K562 (cell line): ENCODE results near the gene KITLG. TPM values are rescaled to one million over a fixed set of nuclear protein-coding genes. Genes with fewer than 3 reads are reported as not detected.

ENCODE experiments used
- ATAC-seq: fragments of 200-7000 bp; cut with Tn5 transposase; 3 replicates; pipeline ENCODE4 v1.9.1; 2020; ENCODE audit warnings: moderate library complexity
- BruUV-seq: library from RNA; stranded (reverse); fragments of 400-500 nt; replicated peaks from 2 replicates; lab custom pipeline; 2021; lab: Mats Ljungman, UMichigan
- CTCF ChIA-PET: fragments of 300-600 bp; formaldehyde crosslinking; extraction: SDS; loops from one replicate; lab custom pipeline; 2021; ENCODE audit warnings: low intra/inter-chr PET ratio; lab: Yijun Ruan, JAX
- POLR2A ChIA-PET: fragments of 300-600, 350-650 bp; sonication (Branson Sonifier 250); formaldehyde crosslinking; extraction: SDS; loops from one replicate; lab custom pipeline; 2021; ENCODE audit warnings: antibody characterized with exemption, inconsistent platforms; lab: Yijun Ruan, JAX
- DNase-seq, 4 experiments: peaks; one replicate each; pipeline versions ENCODE4 v3.0.0 to v3.0.0-alpha.2; 2011 to 2018; ENCODE audit warnings: low spot score in 3 of 4, mixed read lengths in 3 of 4; ENCODE audit errors: extremely low read depth in 1 of 4
- FAIRE-seq: peaks from 2 replicates; lab custom pipeline; 2011; peaks lifted over from hg19 to GRCh38; lab: Jason Lieb, UNC
- H2AFZ ChIP-seq: 2 replicates; pipeline ENCODE4 v1.6.0; 2011; ENCODE audit warnings: low read depth, low read length, control low read depth, inconsistent platforms
- H3K27ac ChIP-seq: fragments of 200-600 bp; 3 replicates; pipeline ENCODE4 v1.8.0; 2011; ENCODE audit warnings: low read depth, mild to moderate bottlenecking, control low read depth, inconsistent platforms, low read length, moderate library complexity, mixed read lengths; ENCODE audit errors: extremely low read depth
- H3K27me3 ChIP-seq, 2 experiments: fragments of 300-600 bp in 1 of 2; 2 replicates in 1 of 2; 3 replicates in 1 of 2; pipeline versions ENCODE4 v1.6.0 to v1.8.0; 2011; ENCODE audit warnings: inconsistent platforms in 2 of 2, low read length in 2 of 2, mild to moderate bottlenecking in 1 of 2, mixed read lengths in 1 of 2, moderate library complexity in 1 of 2; ENCODE audit not compliant: control insufficient read depth in 2 of 2, insufficient read depth in 2 of 2
- H3K36me3 ChIP-seq: fragments of 300-600 bp; 3 replicates; pipeline ENCODE4 v1.8.0; 2011; ENCODE audit warnings: mild to moderate bottlenecking, low read length, inconsistent platforms; ENCODE audit not compliant: control insufficient read depth, insufficient read depth
- H3K4me1 ChIP-seq, 2 experiments: fragments of 200-600 bp in 1 of 2; replicated peaks in 1 of 2; 2 replicates in 1 of 2; 3 replicates in 1 of 2; pipeline versions ENCODE4 v1.5.1 to v1.8.0; 2011; ENCODE audit warnings: inconsistent platforms in 2 of 2, low read length in 2 of 2, mild to moderate bottlenecking in 1 of 2, mixed read lengths in 1 of 2, moderate library complexity in 1 of 2; ENCODE audit not compliant: control insufficient read depth in 2 of 2, insufficient read depth in 2 of 2
- H3K4me2 ChIP-seq: 2 replicates; pipeline ENCODE4 v1.6.1; 2011; ENCODE audit warnings: low read length, control low read depth, inconsistent platforms, mixed read lengths; ENCODE audit not compliant: insufficient read depth
- H3K4me3 ChIP-seq: fragments of 200-600 bp; sonication (generic), shearing (Covaris generic); 2 replicates; pipeline ENCODE4 v1.5.1; 2016; ENCODE audit warnings: control low read depth, inconsistent platforms
- H3K79me2 ChIP-seq: fragments of 200-600 bp; 3 replicates; pipeline ENCODE4 v1.8.0; 2011; ENCODE audit warnings: low read length, inconsistent platforms; ENCODE audit not compliant: control insufficient read depth, insufficient read depth
- H3K9ac ChIP-seq, 2 experiments: 2 replicates each; pipeline versions ENCODE4 v1.6.0 to v1.6.1; 2011; ENCODE audit warnings: low read depth in 2 of 2, low read length in 2 of 2, control low read depth in 1 of 2, inconsistent platforms in 1 of 2, mild to moderate bottlenecking in 1 of 2, mixed read lengths in 1 of 2; ENCODE audit not compliant: insufficient read depth in 1 of 2
- H3K9me1 ChIP-seq: one replicate; pipeline ENCODE4 v1.6.0; 2011; ENCODE audit warnings: inconsistent platforms, mild to moderate bottlenecking, low read length, moderate library complexity; ENCODE audit not compliant: control insufficient read depth, insufficient read depth
- H3K9me3 ChIP-seq: replicated peaks from 2 replicates; pipeline ENCODE4 v1.5.1; 2011; ENCODE audit warnings: low read depth, low read length, inconsistent platforms; ENCODE audit not compliant: control insufficient read depth, insufficient read depth
- H4K20me1 ChIP-seq: replicated peaks from 2 replicates; pipeline ENCODE4 v1.6.1; 2011; ENCODE audit warnings: low read length, inconsistent platforms, mixed read lengths; ENCODE audit not compliant: control insufficient read depth, insufficient read depth
- HIVEP1 ChIP-seq: fragments of 250-450 bp; sonication (Bioruptor Pico); IDR thresholded peaks from 2 replicates; pipeline ENCODE4 v1.4.0; 2020; ENCODE audit warnings: mild to moderate bottlenecking
- HSF4 ChIP-seq: fragments of 250-450 bp; sonication (Bioruptor Pico); IDR thresholded peaks from 2 replicates; pipeline ENCODE4 v2.1.2; 2022; ENCODE audit warnings: mild to moderate bottlenecking, moderate library complexity, borderline replicate concordance
- KDM4B ChIP-seq, 2 experiments: fragments of 450-650 bp in 1 of 2; sonication (generic) in 1 of 2; IDR thresholded peaks; 2 replicates each; pipeline ENCODE4 v1.6.1; 2016 to 2017; ENCODE audit warnings: borderline replicate concordance in 2 of 2, antibody characterized with exemption in 1 of 2, low read depth in 1 of 2, mild to moderate bottlenecking in 1 of 2
- KLF16 ChIP-seq: IDR thresholded peaks from 2 replicates; pipeline ENCODE4 v1.6.1; 2016; ENCODE audit warnings: antibody characterized with exemption
- LCOR ChIP-seq: sonication (generic); formaldehyde crosslinking; IDR thresholded peaks from 2 replicates; pipeline ENCODE4 v1.8.0; 2022; ENCODE audit warnings: mild to moderate bottlenecking, missing genetic modification reagents
- MED1 ChIP-seq: sonication (generic); formaldehyde crosslinking; IDR thresholded peaks from 2 replicates; pipeline ENCODE4 v1.8.1; 2023; ENCODE audit warnings: missing genetic modification reagents, borderline replicate concordance
- MTA1 ChIP-seq: fragments of 450-650 bp; IDR thresholded peaks from 2 replicates; pipeline ENCODE4 v1.6.1; 2017; ENCODE audit warnings: borderline replicate concordance
- MYC ChIP-seq, 2 experiments: fragments of 250-450 bp in 1 of 2; sonication (Bioruptor Pico) in 1 of 2; IDR thresholded peaks; 2 replicates each; pipeline versions ENCODE4 v1.5.1 to v1.6.1; 2012 to 2021; ENCODE audit warnings: low read depth in 2 of 2, borderline replicate concordance in 1 of 2, improper control_type of control experiment in 1 of 2, low read length in 1 of 2, mild to moderate bottlenecking in 1 of 2, moderate library complexity in 1 of 2
- NR4A1 ChIP-seq, 2 experiments: fragments of 250-450 bp in 1 of 2; fragments of 450-650 bp in 1 of 2; sonication (Bioruptor Pico) in 1 of 2; IDR thresholded peaks; 2 replicates each; pipeline versions ENCODE4 v1.4.0 to v1.6.1; 2016 to 2020; ENCODE audit warnings: mild to moderate bottlenecking in 2 of 2, missing compliant biosample characterization in 1 of 2, missing genetic modification characterization in 1 of 2, moderate library complexity in 1 of 2
- ZNF354B ChIP-seq: fragments of 250-450 bp; sonication (Bioruptor Pico); IDR thresholded peaks from 2 replicates; pipeline ENCODE4 v1.4.0; 2020
- ZNF830 ChIP-seq: fragments of 250-450 bp; sonication (Bioruptor Pico); IDR thresholded peaks from 2 replicates; pipeline ENCODE4 v1.5.0; 2021; ENCODE audit warnings: mild to moderate bottlenecking
- WGBS: fragments of 100-300 bp; shearing (Covaris generic); methylation state at CpG from one replicate; pipeline ENCODE4 v1.1.6; 2016; ENCODE audit warnings: low coverage, mixed read lengths; ENCODE audit not compliant: insufficient coverage; ENCODE audit errors: missing lambda C conversion rate; 5-methylcytosine and 5-hydroxymethylcytosine counted together
- in situ Hi-C: fragments of 300-500 bp; cut with MboI; formaldehyde crosslinking; loops from 4 replicates; pipeline ENCODE4 v1.15.0; 2018; ENCODE audit warnings: inconsistent platforms, mixed read lengths
- intact Hi-C: fragments of 100-400 bp; cut with micrococcal nuclease; formaldehyde crosslinking; loops from 2 replicates; pipeline ENCODE4 v1.14.2; 2022
- polyA plus RNA-seq, 8 experiments: library from polyadenylated mRNA; depleted of rRNA in 4 of 8; stranded (reverse) in 5 of 8; unstranded in 3 of 8; fragments of >200 nt; fragmentation: Nextera tagmentation in 2 of 8; fragmentation: Illumina TruSeq in 1 of 8; extraction: Ambion mirVana in 2 of 8; extraction: Trizol in 1 of 8; gene quantifications; 2 replicates each; pipeline versions ENCODE4 v1.2.1 to v1.2.3, GENCODE V29; 2011 to 2014; ENCODE audit warnings: inconsistent platforms in 1 of 8, missing spikeins in 1 of 8
- total RNA-seq, 7 experiments: library from RNA; depleted of rRNA in 6 of 7; stranded (reverse); fragments of >200 nt in 6 of 7; fragmentation: Illumina TruSeq in 2 of 7; extraction: Trizol in 2 of 7; gene quantifications; 2 replicates each; pipeline versions ENCODE4 v1.2.1 to v1.2.3, GENCODE V29; 2011 to 2021; ENCODE audit warnings: low replicate concordance in 1 of 7
- TF ChIP-seq, protein P1 (sequence below): fragments of 450-650 bp; formaldehyde crosslinking; IDR thresholded peaks from 2 replicates; pipeline ENCODE4 v1.4.0; 2020; ENCODE audit warnings: mild to moderate bottlenecking, mixed read lengths
- TF ChIP-seq, protein P2 (sequence below), 2 experiments: fragments of 450-650 bp; formaldehyde crosslinking in 1 of 2; IDR thresholded peaks; 2 replicates each; pipeline versions ENCODE4 v1.4.0 to v1.6.1; 2014 to 2020; ENCODE audit warnings: mild to moderate bottlenecking in 2 of 2, borderline replicate concordance in 1 of 2, low read depth in 1 of 2

The KITLG gene
- total and polyA plus RNA-seq, 9 of the 15 experiments (the other 6 are each of a cell fraction or from before 2014, with no cell fraction given): 0.04 to 0.09 (median 0.04) TPM; not detected in 6

DNA sequence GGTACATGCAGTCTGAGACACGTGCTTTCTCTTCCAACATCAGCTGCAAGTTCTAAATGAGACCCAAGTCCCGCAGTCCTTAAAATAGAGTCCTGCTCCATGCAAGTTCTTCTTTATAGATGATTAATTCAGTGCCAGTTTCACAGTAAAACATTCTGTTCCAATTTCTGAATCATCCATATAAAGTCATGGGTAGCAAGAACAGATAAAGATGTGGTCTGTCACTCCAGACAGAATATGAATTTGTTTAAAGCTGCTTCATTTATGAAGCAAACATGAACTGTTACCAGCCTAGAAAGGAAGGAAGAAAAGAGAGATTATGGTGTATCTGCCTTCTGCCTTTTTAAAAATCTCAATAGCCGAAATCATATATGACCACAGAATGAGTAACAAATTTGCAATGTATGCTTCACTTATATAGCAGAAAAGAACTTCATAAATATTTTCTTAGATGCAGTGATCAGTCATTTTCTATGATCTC lies 83.3 kb downstream of the KITLG start:
- H3K4me1 ChIP-seq: no peaks in the 10 kb centered on the region
- ATAC-seq (no peak), DNase-seq (no peak), FAIRE-seq (no peak)
- H3K9me3 ChIP-seq: no peaks in the 10 kb centered on the region
- no peaks in the 10 kb centered on the region for H3K9me1 ChIP-seq
- in situ Hi-C loops (no loop called here), intact Hi-C loops (no loop called here)
- CTCF ChIA-PET: no interaction called here
- no peaks in the 10 kb centered on the region for H4K20me1 ChIP-seq
- H3K27me3 ChIP-seq: no peaks in the 10 kb centered on the region
- H3K36me3 ChIP-seq: no peaks in the 10 kb centered on the region
- no peak overlapping the region for H2AFZ ChIP-seq
- whole genome bisulfite sequencing: 0% methylated on average over 3 of the region's 3 CpGs
- no peak overlapping the region for H3K27ac ChIP-seq
- no peaks in the 10 kb centered on the region for H3K79me2 ChIP-seq
- POLR2A ChIA-PET: interaction anchor here (1.6 kb wide), 1 partner anchor 8 kb away, joined by 3 read pairs; no protein-coding TSS in a partner anchor
- H3K9ac ChIP-seq: no peak overlapping the region
- H3K4me3 ChIP-seq: no peak overlapping the region
- BruUV-seq: no TSS peak
- H3K4me2 ChIP-seq: no peak overlapping the region
- TF ChIP-seq ZNF830 (CRISPR knock-in tag): no peak
- no peak for TF ChIP-seq KLF16
- TF ChIP-seq KDM4B (IDR thresholded peaks at IDR 0.05; ENCODE audit: borderline replicate concordance in 2 of 2, low read depth in 1 of 2): no peak
- TF ChIP-seq MED1 (CRISPR knock-in tag): no peak
- no peak for TF ChIP-seq ZNF354B
- no peak for TF ChIP-seq MYC (IDR thresholded peaks at IDR 0.05; ENCODE audit: low read depth, low read length)
- TF ChIP-seq MYC (CRISPR knock-in tag; IDR thresholded peaks at IDR 0.05; ENCODE audit: borderline replicate concordance, low read depth): no peak
- no peak for TF ChIP-seq LCOR
- TF ChIP-seq MTA1: no peak
- TF ChIP-seq NR4A1 (CRISPR knock-in tag; IDR thresholded peaks at IDR 0.05): no peak
- TF ChIP-seq NR4A1 (tag; IDR thresholded peaks at IDR 0.05): no peak
- TF ChIP-seq, protein P1, sequence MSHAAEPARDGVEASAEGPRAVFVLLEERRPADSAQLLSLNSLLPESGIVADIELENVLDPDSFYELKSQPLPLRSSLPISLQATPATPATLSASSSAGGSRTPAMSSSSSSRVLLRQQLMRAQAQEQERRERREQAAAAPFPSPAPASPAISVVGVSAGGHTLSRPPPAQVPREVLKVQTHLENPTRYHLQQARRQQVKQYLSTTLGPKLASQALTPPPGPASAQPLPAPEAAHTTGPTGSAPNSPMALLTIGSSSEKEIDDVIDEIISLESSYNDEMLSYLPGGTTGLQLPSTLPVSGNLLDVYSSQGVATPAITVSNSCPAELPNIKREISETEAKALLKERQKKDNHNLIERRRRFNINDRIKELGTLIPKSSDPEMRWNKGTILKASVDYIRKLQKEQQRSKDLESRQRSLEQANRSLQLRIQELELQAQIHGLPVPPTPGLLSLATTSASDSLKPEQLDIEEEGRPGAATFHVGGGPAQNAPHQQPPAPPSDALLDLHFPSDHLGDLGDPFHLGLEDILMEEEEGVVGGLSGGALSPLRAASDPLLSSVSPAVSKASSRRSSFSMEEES: no peak
- TF ChIP-seq HSF4: no peak
- TF ChIP-seq HIVEP1: no peak
- TF ChIP-seq, protein P2, sequence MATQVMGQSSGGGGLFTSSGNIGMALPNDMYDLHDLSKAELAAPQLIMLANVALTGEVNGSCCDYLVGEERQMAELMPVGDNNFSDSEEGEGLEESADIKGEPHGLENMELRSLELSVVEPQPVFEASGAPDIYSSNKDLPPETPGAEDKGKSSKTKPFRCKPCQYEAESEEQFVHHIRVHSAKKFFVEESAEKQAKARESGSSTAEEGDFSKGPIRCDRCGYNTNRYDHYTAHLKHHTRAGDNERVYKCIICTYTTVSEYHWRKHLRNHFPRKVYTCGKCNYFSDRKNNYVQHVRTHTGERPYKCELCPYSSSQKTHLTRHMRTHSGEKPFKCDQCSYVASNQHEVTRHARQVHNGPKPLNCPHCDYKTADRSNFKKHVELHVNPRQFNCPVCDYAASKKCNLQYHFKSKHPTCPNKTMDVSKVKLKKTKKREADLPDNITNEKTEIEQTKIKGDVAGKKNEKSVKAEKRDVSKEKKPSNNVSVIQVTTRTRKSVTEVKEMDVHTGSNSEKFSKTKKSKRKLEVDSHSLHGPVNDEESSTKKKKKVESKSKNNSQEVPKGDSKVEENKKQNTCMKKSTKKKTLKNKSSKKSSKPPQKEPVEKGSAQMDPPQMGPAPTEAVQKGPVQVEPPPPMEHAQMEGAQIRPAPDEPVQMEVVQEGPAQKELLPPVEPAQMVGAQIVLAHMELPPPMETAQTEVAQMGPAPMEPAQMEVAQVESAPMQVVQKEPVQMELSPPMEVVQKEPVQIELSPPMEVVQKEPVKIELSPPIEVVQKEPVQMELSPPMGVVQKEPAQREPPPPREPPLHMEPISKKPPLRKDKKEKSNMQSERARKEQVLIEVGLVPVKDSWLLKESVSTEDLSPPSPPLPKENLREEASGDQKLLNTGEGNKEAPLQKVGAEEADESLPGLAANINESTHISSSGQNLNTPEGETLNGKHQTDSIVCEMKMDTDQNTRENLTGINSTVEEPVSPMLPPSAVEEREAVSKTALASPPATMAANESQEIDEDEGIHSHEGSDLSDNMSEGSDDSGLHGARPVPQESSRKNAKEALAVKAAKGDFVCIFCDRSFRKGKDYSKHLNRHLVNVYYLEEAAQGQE (IDR thresholded peaks at IDR 0.05; ENCODE audit: borderline replicate concordance): no peak
- TF ChIP-seq, protein P2 (CRISPR knock-in tag; IDR thresholded peaks at IDR 0.05; ENCODE audit: low read depth): no peak
